Thyroid gland (tissue), 4 donors: Measurements from ENCODE around the gene BCR. TPM values are rescaled to one million over a fixed set of nuclear protein-coding genes. Genes with fewer than 3 reads are reported as not detected.

ENCODE experiments used
- DNase-seq, 2 donors: peaks; one replicate each; pipeline ENCODE4 v3.0.0-alpha.2; 2019
- H3K27ac ChIP-seq, 3 donors: fragments of 200-600 bp; sonication (generic); 1 replicate in 2 of 3; 2 replicates in 1 of 3; pipeline ENCODE4 v1.5.1; 2016 to 2019; ENCODE audit warnings: mild to moderate bottlenecking in 1 of 3, moderate library complexity in 1 of 3
- H3K27me3 ChIP-seq: fragments of 200-600 bp; sonication (generic); one replicate; pipeline ENCODE4 v1.5.1; 2019
- H3K36me3 ChIP-seq, 2 donors: fragments of 200-600 bp; sonication (generic); one replicate each; pipeline ENCODE4 v1.5.1; 2016 to 2019
- H3K4me1 ChIP-seq, 2 donors: fragments of 200-600 bp; sonication (generic); one replicate each; pipeline ENCODE4 v1.5.1; 2017 to 2019
- H3K4me3 ChIP-seq, 3 donors: fragments of 200-600 bp; sonication (generic); replicated peaks in 1 of 3; 1 replicate in 2 of 3; 2 replicates in 1 of 3; pipeline ENCODE4 v1.5.1; 2016; ENCODE audit warnings: mild to moderate bottlenecking in 1 of 3
- H3K9me3 ChIP-seq: fragments of 200-600 bp; sonication (generic); one replicate; pipeline ENCODE4 v1.5.1; 2017
- POLR2A ChIP-seq, 2 donors: fragments of 450-650 bp; IDR thresholded peaks; one replicate each; pipeline ENCODE4 v1.6.1; 2017; ENCODE audit warnings: antibody characterized with exemption in 2 of 2, mild to moderate bottlenecking in 2 of 2, moderate library complexity in 1 of 2
- WGBS, 2 donors: methylation state at CpG; one replicate each; pipeline ENCODE4 v1.1.5; 2017; 5-methylcytosine and 5-hydroxymethylcytosine counted together
- intact Hi-C: fragments of 100-400 bp; cut with DNase I; formaldehyde crosslinking; loops from one replicate; pipeline ENCODE4 v1.15.1; 2023
- total RNA-seq, 4 donors: library from RNA; depleted of rRNA; stranded (reverse); fragments of >200 nt; gene quantifications; one replicate each; pipeline ENCODE4 v1.2.3, GENCODE V29; 2016
- TF ChIP-seq, protein P1 (sequence below), 6 experiments: fragments of 200-600 bp in 3 of 6; fragments of 450-650 bp in 3 of 6; sonication (generic) in 3 of 6; IDR thresholded peaks; one replicate each; pipeline ENCODE4 v1.5.1; 2016 to 2019; ENCODE audit warnings: antibody characterized with exemption in 6 of 6, mild to moderate bottlenecking in 2 of 6, inconsistent platforms in 1 of 6, moderate library complexity in 1 of 6

The BCR gene
- total RNA-seq, 4 donors from 2014 or later, result 80.1 to 127 (median 87.7) TPM

- no peak for TF ChIP-seq POLR2A (IDR thresholded peaks at IDR 0.05)
- TF ChIP-seq, protein P1, sequence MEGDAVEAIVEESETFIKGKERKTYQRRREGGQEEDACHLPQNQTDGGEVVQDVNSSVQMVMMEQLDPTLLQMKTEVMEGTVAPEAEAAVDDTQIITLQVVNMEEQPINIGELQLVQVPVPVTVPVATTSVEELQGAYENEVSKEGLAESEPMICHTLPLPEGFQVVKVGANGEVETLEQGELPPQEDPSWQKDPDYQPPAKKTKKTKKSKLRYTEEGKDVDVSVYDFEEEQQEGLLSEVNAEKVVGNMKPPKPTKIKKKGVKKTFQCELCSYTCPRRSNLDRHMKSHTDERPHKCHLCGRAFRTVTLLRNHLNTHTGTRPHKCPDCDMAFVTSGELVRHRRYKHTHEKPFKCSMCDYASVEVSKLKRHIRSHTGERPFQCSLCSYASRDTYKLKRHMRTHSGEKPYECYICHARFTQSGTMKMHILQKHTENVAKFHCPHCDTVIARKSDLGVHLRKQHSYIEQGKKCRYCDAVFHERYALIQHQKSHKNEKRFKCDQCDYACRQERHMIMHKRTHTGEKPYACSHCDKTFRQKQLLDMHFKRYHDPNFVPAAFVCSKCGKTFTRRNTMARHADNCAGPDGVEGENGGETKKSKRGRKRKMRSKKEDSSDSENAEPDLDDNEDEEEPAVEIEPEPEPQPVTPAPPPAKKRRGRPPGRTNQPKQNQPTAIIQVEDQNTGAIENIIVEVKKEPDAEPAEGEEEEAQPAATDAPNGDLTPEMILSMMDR (IDR thresholded peaks at IDR 0.05), result no peak
- 95 to 98% methylated on average over 14 of the region's 14 CpGs for WGBS, 2 donors
- Histone ChIP-seq H3K27me3 (no peaks in the 10 kb centered on the region), H3K36me3 (peaks cover 21 to 36% of the 10 kb centered on the region in 2 donors), H3K27ac (no peak overlapping the region), H3K9me3 (no peaks in the 10 kb centered on the region), H3K4me1 (peaks cover 28 to 58% of the 10 kb centered on the region in 2 donors), H3K4me3 (no peak overlapping the region)
- no peak for DNase-seq
- intact Hi-C loops, result no loop called here
These were observed 95.4 kb downstream of the BCR start for GRCh38 chr22:23275751-23276150.

GRCh38 chr22:23276656-23277582 lies 96.6 kb downstream of the BCR start:
- no peak for TF ChIP-seq POLR2A (IDR thresholded peaks at IDR 0.05)
- TF ChIP-seq, protein P1 (IDR thresholded peaks at IDR 0.05), result no peak
- Histone ChIP-seq H3K9me3 (no peaks in the 10 kb centered on the region), H3K27ac (peak overlapping the region in 2 of 3 donors; percentile 44 to 90), H3K4me3 (no peak overlapping the region), H3K4me1 (peaks cover 20 to 58% of the 10 kb centered on the region in 2 donors), H3K36me3 (peaks cover 21 to 33% of the 10 kb centered on the region in 2 donors), H3K27me3 (no peaks in the 10 kb centered on the region)
- intact Hi-C loops, result no loop called here
- DNase-seq, result no peak
- WGBS, 2 donors, result 78 to 92% methylated on average over 13 to 14 of the region's 20 CpGs

GRCh38 chr22:23277583-23278295 lies 97.4 kb downstream of the BCR start:
- intact Hi-C loops, result no loop called here
- Histone ChIP-seq H3K4me1 (peaks cover 20 to 58% of the 10 kb centered on the region in 2 donors), H3K36me3 (peaks cover 23 to 27% of the 10 kb centered on the region in 2 donors), H3K9me3 (no peaks in the 10 kb centered on the region), H3K27ac (peak overlapping the region; percentile 21 to 90 (median 44)), H3K4me3 (no peak overlapping the region), H3K27me3 (no peaks in the 10 kb centered on the region)
- peak; percentile 47 to 56 for DNase-seq
- TF ChIP-seq, protein P1 (IDR thresholded peaks at IDR 0.05), result no peak
- no peak for TF ChIP-seq POLR2A (IDR thresholded peaks at IDR 0.05)
- 83 to 85% methylated on average over 13 to 15 of the region's 15 CpGs for WGBS, 2 donors

DNA sequence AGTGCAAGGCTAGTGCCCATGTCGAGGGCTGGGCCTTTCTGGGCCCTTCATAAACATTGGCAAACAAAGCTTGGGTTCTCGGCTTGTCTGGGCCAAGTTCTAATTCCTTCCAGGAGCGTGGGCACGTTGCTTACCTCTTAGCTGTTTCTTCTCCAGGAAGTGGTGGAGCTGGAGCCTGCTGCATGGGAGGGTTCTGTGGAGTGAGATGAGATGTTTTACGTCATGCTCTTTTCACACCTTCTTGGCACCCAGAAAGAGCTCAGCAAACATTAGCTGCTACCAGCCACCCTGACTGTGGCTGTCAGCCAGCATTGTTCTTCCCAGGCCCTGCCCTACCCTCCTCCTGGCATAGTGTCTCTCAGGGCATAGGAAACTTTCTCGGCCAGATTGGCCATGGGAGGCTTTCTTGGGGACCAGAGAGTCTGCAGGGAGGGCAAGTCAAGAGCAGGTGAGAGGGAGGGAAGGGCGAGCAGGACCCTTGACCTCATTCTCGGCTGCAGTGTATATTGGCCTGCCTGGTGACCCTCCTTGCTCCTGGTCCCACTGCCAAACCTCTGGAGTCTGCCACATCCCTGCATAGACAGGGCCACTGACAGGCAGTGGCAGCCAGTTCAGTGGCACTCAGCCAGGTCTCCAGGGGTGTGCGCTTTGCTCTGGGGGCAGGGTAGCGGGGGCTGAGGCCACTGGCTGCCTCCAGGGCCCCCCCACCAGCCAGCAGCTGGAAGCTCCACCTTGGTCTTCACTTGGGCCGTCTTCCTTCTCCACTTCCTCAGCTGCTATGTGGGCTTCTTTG lies 98.8 kb downstream of the BCR start:
- Histone ChIP-seq H3K27me3 (no peaks in the 10 kb centered on the region), H3K36me3 (peaks cover 13 to 19% of the 10 kb centered on the region in 2 donors), H3K4me1 (peaks cover 20 to 58% of the 10 kb centered on the region in 2 donors), H3K4me3 (no peak overlapping the region), H3K27ac (peak overlapping the region; percentile 44 to 90 (median 65)), H3K9me3 (no peaks in the 10 kb centered on the region)
- 26 to 28% methylated on average over 9 to 11 of the region's 11 CpGs for WGBS, 2 donors
- DNase-seq, result peak; percentile 80 to 85
- intact Hi-C loops, result no loop called here
- TF ChIP-seq POLR2A (IDR thresholded peaks at IDR 0.05), result no peak

GRCh38 chr22:23279781-23280180 lies 99.5 kb downstream of the BCR start:
- no peaks in the 10 kb centered on the region for H3K27me3 ChIP-seq
- no peaks in the 10 kb centered on the region for H3K9me3 ChIP-seq
- TF ChIP-seq POLR2A (IDR thresholded peaks at IDR 0.05), result no peak
- TF ChIP-seq, protein P1 (IDR thresholded peaks at IDR 0.05), result no peak
- H3K4me1 ChIP-seq, result peaks cover 20 to 58% of the 10 kb centered on the region in 2 donors
- intact Hi-C loops, result loop anchor here (2.0 kb wide), 1 partner anchor 101 kb away; no protein-coding TSS in a partner anchor
- DNase-seq, result peak; percentile 67 to 76
- peak overlapping the region; percentile 44 to 90 (median 65) for H3K27ac ChIP-seq
- WGBS, 2 donors, result 56 to 68% methylated on average over 6 of the region's 6 CpGs
- peaks cover 14 to 22% of the 10 kb centered on the region in 2 donors for H3K36me3 ChIP-seq
- H3K4me3 ChIP-seq, result no peak overlapping the region
